Measurements from ENCODE around the gene AGAP1.

The AGAP1 gene

DNA sequence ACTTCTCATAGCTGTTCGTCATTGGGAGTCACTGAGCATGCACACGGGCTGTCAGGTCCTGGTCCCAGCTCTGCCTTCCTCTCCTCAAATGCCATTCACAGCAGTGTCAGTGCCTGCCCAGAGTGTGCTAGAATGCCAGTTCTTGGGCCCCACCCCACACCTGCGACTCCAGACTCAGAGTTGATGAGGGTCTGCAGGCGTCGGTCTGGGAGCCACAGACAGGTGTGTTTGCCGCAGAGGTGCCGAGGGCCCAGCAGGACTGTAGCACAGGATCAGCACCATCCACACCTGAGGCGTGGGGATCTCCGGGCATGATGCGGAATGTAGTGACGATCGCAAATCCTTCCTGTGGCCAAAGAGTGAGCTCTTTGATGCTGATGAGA, 56.5 kb downstream of the AGAP1 start:
- DNase-seq (ENCODE audit: low read depth, low spot score), result no peak

DNA sequence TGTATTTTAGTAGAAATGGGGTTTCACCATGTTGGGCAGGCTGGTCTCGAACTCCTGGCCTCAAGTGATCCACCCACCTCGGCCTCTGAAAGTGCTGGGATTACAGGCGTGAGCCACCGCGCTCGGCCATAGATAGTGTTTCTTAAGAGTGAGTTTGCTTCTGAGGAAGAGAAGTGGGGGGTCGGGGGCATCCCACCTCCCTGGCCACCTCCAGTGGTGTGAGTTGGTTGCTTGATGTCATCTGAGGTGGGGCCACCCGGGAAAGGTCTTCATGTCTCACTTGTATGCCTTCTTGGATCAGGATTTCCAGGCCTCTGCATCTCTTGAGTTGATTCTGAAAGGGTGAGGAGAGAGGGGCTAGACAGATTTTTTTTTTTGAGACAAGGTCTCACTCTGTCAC, 57.1 kb downstream of the AGAP1 start:
- DNase-seq (ENCODE audit: low read depth, low spot score), result no peak

DNA sequence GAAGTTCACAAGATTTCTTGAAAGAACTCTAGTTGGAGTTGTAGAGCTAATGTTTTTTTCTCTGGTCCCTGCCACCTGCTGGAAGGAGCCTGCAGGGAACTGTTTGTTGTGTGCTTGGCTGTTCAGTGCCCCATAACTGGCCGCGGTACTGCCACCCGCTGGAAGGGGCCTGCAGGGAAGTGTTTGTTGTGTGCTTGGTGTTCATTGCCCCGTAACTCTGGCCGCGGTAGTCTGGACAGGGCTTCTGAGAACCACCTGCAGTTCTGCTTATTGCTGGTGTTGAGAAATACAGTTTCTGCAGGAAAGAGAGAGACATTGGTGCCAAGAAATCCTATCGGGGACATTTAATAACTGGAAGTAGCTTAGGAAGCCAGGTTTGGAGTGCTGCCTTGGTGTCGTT, 58.1 kb downstream of the AGAP1 start:
- DNase-seq (ENCODE audit: low read depth, low spot score), result peak; percentile 45

DNA sequence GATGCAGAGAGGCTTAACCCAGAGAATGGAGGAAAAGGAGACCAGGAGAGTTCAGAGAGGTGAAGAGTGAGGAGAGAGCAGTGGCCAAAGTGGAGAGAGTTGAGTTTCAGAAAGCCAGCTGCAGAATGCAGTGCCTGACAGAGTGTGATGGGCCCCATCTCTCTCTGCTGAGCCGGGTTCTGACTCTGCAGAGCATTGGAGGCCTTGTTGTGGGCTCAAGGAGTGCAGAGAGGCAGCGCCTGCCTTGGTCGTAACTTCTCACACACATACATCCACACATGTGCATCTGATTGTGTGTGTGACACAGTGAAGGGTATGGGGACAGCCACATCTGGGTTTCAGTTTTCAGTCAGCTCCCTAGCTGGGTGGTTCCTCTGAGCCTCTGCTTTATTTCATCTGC, 58.8 kb downstream of the AGAP1 start:
- no peak for DNase-seq (ENCODE audit: low read depth, low spot score)

DNA sequence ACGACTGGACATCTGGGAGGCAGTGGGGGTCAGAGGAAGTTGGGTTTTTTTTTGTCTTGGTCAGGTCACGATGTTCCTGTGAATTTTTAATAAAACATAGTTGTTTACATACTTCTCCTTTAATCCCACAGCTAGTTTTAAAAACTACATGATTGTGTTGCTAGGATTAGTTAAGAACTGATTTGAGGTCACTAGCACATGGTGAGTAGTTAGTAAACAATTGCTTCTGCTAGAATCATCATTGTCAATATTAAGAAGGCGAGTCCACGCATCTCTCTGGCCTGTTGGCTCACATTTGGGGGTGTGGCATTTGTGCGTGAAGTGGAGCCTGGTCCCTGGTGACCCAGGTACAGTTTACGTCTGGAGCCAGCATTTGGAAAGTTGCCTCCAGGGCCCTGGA, 59.4 kb downstream of the AGAP1 start:
- no peak for DNase-seq (ENCODE audit: low read depth, low spot score)

DNA sequence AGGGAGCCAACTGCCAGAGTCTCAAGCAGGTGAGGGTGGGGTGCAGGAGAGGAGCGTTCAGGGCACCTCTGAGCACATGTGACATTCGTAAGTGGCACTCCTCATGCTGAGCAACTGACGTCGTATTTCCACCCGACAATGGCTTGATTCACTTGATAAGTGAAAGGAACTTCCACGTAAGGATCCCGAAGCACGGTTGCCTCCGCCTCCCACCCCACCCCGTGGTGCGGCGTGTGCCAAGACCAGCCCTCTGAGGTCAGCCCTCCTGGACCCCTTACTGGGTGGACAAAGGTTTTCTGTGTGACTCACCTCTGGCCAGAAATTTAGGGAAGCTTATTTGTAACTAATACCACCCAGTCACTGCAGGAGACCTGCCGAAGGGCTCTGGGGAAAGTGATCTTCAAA, 59.9 kb downstream of the AGAP1 start:
- DNase-seq (ENCODE audit: low read depth, low spot score), result peak; percentile 9

DNA sequence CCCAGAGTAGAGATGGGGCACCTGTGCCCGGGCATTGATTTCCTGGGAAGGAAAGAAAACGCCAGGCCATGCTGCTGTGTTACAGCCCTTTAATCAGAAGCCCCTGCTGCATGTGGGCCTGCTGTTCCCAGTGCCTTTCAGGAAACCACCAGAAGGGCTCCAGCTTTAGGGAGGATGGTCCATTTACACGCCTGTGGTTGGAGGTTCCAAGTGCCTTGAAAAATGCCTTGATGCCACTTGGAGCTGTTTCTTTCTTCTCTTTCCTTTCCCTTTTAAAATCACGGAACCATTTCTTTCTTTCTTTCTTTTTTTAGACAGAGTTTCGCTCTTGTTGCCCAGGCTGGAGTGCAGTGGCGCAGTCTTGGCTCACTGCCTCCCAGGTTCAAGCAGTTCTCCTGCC, 60.5 kb downstream of the AGAP1 start:
- no peak for DNase-seq (ENCODE audit: low read depth, low spot score)

DNA sequence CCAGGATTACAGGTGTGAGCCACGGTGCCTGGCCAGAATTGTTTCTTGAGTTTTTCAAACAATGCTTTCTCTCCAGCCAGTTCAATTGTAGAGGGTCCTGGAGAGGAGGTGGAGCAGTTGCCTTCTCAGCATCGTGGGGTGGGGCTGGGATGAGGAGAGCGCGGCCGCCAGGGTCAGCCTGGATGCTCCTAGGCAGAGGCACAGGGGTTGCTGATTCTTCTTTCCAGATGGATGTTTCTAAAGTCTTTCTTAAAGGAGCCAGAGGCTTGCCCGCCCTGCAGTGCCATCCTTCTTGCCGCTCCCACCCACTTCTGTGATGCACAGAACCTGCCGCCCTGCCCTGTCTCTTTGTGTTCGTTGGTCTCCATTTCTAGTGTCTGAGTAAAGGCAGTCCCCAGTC, 61.1 kb downstream of the AGAP1 start:
- DNase-seq (ENCODE audit: low read depth, low spot score), result no peak

DNA sequence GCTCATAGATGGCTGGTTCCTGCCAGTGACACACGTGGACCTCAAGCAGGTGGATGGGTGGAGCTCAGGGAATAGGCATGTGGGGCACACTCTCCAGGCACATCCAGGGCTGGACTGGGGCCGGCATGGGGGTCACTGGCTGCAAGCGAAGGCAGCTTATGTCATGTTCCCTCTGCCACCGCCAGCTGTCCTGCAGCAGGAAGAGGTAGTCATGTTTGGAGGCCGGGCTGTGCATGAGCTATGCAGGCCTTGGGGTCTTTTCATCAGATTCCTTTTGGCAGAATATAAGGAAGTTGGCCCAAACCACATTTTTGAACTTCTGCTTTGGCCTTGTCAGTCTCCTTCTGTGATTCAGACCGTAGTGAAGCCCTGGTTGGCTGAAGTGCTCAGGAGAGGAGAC, 61.5 kb downstream of the AGAP1 start:
- DNase-seq (ENCODE audit: low read depth, low spot score), result no peak

DNA sequence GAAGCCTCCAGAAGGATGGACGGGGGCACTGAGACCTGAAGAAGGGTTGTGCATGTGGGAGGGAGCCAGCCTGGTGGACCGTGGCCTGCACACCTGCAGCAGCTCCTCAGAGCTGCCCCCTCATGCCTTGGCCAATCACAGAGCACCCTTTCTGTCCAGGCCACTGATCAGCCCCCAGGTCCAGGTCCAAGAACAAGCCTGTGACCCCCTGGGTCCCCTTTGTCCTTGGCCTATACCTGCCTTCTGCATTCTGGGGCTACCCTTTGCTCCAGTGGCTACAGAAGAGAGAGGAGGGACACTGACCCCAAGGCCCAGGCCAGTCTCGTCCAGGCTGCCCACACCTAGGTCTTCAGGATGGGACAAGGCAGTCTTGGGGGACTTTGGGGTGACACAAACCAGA, 62.2 kb downstream of the AGAP1 start:
- DNase-seq (ENCODE audit: low read depth, low spot score), result no peak

DNA sequence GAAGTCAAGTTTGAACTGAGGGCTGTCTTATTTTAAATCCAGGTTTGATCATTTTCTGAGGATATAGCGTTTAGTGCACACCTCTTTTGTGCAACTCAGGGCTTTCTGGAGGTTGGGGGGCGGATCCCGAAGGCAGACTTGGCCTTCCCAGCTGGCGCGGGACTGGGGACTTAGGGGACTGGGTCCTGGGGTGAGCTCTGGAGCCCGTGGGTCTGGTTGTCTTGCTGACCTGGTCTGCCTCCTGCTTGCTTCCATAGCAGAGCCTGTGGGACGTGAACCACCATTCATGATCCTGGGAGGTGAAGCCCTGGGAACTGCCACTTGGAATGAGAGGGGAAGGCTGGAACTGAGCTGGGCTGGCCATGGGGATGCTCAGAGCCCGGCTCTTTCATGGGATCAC, 63.1 kb downstream of the AGAP1 start:
- DNase-seq (ENCODE audit: low read depth, low spot score), result no peak

DNA sequence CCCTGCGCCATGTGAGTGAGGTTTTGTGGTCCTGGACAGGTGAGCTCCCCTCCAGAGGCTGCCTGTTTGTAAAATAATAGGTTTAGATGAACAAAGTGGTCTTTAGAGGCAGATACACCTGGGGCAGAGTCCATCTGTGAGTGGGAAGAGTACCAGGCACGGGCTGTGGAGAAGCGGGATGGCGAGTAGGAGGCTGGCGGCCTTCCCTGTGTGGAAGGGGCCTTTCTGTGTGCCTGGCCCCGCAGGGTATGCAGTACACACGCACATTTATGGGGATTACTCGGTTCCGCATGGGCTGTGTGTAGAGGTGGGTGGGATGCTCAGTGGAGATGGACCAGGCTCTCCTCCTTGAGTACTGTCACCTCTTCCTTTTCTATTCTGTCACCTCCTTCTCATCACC, 64.1 kb downstream of the AGAP1 start:
- no peak for DNase-seq (ENCODE audit: low read depth, low spot score)

DNA sequence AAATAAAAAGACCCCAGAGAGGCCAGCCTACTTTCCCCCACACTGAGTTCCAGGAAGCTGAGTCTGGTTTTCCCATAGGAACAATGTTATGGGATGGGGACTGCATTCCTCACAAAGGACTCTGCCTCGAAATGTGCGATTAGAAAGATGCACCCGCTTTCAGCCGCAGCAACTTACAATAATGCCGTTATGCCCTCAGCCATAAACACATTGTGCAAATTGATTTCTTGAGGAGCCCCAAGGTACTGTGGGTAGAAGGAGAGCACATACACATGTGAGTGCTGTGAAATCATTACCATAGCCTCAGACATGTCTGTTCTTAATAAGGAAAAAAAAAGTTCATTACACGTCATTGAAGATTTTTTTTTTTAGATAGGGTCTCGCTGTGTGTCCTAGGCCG, 64.7 kb downstream of the AGAP1 start:
- no peak for DNase-seq (ENCODE audit: low read depth, low spot score)

DNA sequence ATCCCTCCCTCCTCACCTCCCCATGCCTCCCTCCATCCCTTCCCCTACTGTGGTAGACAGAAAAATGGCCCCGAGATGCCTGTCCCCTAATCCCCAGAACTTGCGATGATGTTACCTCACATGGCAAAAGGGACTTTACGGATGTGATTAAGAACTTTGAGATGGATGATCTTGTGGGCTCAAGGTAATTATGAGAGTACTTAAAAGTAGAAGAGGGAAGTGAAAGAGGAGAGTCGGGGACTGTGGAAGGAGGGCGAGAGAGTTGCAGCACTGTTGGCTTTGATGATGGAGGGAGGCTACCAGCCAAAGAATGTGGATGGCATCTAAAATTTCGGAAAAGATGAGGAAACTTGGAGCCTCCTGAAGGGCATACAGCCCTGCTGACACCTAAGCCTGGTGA, 66.5 kb downstream of the AGAP1 start:
- DNase-seq (ENCODE audit: low read depth, low spot score), result no peak

DNA sequence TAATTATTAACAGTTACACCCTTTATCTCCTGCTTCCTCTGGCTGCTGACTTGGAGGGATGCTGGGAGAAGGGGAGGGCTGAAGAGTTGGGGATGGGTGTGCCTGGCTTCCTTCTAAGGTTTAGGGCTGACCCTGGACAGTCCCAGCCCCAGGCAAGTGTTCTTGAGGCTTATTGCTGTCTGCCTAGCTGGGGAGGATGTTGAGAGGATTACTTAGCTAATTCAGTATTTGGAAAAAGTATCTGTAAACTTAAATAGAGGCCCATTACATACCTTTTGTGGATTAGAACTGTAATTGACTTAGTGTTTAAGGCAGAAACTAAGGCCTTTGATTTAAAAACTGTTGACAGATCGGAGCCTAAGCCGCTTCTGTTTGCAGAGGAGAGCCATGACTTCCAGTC, 67.6 kb downstream of the AGAP1 start:
- DNase-seq (ENCODE audit: low read depth, low spot score), result no peak

DNA sequence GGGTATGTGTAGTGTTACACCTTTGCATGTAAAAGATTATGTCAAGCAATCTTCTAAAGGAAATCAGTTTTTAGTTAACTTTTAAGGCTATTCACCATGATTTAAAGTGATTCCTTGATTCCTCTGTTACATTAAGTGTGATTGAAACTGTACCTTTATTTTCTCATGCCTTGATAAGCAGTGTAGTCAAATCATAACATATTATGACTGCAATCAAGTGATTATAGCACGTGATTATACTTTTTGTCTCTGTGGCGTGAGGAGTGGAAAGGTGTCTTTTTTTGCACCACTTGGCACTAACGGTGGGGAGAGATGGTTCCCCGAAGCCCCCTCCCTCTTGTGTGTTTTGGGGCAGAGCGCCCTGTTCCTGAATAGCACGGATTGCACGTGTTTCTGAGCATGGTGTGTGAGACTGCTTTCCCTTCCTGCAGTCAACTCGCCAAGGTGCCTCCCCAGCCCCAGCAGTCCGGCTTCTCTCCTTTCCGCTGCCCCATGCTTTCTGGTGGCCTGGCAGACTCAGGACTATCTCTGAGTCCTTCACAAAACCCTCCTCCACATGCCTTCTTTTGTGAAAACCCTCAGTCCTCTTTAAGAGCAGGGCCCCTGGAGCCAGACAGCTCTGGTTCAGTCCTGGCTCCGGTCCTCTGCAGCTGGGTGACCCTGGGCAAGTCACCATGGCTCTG, 68.4 kb downstream of the AGAP1 start:
- DNase-seq (ENCODE audit: low read depth, low spot score), result no peak

DNA sequence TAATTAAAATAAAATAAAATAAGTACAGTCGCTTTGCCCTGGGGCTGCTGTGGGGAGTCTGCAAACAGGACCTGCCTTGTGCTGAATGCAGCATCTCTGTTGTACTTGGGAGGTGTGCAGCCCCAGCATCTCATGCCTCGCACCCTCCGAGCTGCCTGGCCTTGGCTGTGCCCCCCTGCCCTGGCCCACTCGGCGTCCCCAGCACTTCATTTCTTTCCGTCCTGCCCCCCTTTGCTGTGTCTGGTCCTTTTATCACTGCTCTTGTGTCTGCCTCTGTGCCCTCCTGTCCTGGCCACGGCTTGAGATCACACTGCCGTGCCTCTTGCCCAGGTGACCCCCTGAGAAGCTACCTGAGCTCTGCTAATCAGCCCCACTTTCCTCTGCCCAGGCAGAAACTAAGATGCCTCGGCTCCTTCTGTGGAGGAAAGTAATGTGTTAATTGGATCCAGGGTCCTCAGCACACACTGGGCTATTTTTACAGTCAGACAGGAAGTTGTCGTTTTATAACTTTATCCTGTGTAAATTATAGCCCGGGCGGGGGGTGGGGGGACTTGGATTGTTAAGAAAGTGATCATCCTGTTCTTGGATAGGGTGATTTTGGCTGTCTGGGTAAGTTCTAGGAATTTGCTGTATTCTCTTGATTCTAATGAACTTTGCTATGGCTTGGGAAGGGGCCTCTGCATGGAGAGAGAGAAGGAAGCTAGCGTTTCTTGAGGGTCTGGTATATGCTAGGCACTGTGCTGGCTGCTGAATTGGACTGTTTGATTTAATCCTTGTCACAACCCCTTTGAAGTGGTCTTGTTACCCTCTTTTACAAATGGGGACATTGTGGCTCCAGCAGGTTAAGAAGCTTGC, 69.4 kb downstream of the AGAP1 start:
- no peak for DNase-seq (ENCODE audit: low read depth, low spot score)

DNA sequence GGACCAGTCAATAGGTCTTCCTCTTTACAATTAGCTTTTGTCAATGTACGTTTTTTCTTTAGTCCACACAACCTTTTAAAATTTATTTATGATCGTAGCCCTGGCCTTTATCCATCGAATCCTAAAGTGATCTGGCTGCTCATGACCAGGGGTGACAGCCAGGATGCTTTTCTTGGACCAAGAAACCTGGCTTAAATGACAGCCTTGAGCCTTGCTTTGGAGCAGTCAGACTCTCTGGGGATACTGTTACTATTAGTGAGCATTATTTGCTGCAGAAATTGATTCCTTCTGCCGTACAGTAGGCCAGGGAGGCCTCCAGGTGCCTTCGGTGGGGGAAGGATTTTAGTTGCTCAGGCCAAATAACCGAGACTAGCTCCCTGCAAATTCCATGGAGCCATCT, 70.2 kb downstream of the AGAP1 start:
- DNase-seq (ENCODE audit: low read depth, low spot score), result no peak

DNA sequence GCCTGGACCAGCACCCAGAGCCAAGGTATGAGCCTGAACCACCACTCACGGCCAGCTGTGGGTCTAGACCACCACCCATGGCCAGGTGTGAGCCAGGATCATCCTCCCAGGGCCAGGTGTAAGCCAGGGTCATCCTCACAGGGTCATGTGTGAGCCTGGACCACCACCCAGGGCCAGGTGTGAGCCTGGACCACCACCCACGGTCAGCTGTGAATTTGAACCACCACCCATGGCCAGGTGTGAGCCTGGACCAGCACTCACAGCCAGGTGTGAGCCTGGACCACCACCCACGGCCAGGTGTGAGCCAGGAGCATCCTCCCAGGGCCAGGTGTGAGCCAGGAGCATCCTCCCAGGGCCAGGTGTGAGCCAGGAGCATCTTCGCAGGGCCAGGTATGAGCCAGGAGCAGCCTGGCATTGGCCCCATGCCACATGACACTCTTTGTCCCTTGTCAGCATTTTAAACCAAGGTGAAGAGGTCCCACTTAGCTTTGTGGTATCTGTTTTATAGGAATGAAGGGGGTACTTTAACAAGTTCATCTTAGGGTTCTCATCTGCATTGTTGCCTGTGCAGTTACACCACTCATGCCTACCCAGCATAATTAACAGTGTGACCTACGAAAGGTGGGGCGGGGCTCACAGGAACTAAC, 71.2 kb downstream of the AGAP1 start:
- no peak for DNase-seq (ENCODE audit: low read depth, low spot score)

DNA sequence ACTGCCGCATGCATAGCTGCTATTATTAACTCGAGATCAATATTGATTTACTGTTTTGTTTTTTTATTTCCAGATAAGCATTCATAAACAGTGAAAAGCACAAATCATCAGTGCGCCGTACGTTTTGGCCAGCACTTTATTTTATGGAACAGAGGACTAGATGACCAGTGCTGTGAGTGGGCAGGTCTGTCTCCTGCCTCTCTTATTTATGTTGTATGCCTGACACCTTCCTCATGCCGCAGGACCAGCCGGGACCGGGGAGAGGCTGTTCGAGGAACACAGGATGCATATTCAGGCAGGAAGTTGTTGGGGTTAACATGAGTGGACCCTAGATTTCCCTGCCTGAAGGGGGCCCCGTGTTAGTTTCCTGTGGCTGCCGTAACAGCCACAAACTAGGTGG, 72.6 kb downstream of the AGAP1 start:
- no peak for DNase-seq (ENCODE audit: low read depth, low spot score)

DNA sequence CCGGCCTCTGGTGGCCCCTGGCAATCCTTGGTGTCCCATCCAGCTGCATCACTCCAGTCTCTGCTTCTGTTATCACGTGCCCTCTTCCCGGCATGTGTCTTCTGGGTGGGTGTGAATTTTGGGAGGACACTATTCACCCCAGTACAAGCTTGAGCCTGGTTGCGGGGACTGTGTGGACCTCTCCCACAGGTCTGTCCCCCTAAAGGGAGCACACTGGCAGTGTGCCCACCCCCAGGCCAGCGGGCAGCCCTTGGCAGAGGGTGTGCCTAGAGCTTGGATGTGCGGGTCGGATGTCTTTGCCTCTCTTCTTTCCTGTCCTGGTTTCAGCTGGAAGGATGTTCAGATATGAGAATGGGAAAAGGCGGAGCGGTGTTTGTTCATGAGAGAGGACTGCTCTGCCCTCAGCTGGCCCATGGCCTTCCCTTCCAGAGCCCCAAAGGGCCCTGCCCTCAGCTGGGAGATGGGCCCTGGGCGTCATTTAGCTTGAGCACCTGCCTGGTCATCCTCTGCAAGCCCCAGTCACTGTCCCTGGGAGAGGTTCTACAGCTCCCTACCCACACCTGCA, 73.2 kb downstream of the AGAP1 start:
- DNase-seq (ENCODE audit: low read depth, low spot score), result no peak

DNA sequence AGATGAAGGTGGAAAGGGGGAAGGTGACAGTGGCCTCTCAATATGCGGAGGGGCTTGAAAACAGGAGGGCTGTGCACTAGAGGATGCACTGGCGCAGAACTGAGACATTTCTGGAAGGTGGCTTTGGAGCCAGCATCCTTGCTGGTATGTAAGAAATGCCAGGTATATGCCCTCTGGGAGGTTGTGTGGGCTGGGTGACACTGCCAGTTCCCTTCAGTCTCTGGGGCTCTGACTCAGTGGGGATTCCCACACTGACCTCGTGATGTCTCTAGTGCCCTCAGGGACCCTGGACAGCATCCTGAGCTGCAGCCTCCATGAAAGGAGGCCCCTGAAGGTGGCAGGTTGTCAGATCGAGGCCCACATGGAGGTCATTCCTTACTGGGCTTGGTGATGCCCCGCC, 74.0 kb downstream of the AGAP1 start:
- no peak for DNase-seq (ENCODE audit: low read depth, low spot score)

DNA sequence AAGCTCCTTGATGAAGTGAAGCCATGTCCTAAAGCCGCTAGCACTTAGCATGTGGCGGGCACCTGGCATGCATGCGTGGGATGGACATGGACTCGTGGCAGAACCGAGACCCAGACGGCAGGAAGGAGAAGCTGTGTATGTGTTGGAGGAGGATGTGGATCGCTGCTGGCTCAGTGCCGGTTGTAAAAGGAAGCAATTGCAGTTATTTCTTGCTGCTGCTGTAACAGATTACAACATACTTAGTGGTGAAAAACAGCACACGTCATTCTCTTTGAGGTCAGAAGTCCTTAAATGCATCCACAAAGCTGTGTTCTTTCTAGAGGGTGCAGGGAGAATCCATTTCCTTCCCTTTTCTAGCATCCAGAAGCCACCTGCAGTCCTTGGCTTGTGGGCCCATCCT, 74.6 kb downstream of the AGAP1 start:
- DNase-seq (ENCODE audit: low read depth, low spot score), result no peak
